Measurements from ENCODE around the gene MYORG.
"Not testable (repeated sequence)": the region's sequence is repeated elsewhere in the genome, so short reads cannot be mapped to it uniquely, and the experiment has no call there.

The MYORG gene

GRCh38 chr9:34343605-34344004, 33.1 kb downstream of the MYORG start:
- in situ Hi-C loops (cut with MboI; ENCODE audit: low sequenced_read_pairs): no loop called here
- Histone ChIP-seq H3K27me3 (ENCODE audit: low read depth) (no peaks in the 10 kb centered on the region), H3K4me1 (no peaks in the 10 kb centered on the region), H3K36me3 (replicated peaks) (peaks cover 25% of the 10 kb centered on the region), H3K9me3 (no peaks in the 10 kb centered on the region), H3K4me3 (no peak overlapping the region)
- no peak for DNase-seq (ENCODE audit: low spot score in 2 of 2)

GRCh38 chr9:34343090-34343489, 33.6 kb downstream of the MYORG start:
- Histone ChIP-seq H3K4me3 (no peak overlapping the region), H3K4me1 (no peaks in the 10 kb centered on the region), H3K27me3 (ENCODE audit: low read depth) (no peaks in the 10 kb centered on the region), H3K36me3 (replicated peaks) (peaks cover 26% of the 10 kb centered on the region), H3K9me3 (no peaks in the 10 kb centered on the region)
- no peak for DNase-seq (ENCODE audit: low spot score in 2 of 2)
- in situ Hi-C loops (cut with MboI; ENCODE audit: low sequenced_read_pairs): no loop called here

- in situ Hi-C loops (cut with MboI; ENCODE audit: low sequenced_read_pairs): no loop called here
- no peaks in the 10 kb centered on the region for H3K4me1 ChIP-seq
- no peak for DNase-seq (ENCODE audit: low spot score in 2 of 2)
- H3K9me3 ChIP-seq: no peaks in the 10 kb centered on the region
- H3K27me3 ChIP-seq (ENCODE audit: low read depth): no peaks in the 10 kb centered on the region
- H3K4me3 ChIP-seq: no peak overlapping the region
- peaks cover 26% of the 10 kb centered on the region for H3K36me3 ChIP-seq (replicated peaks)
These were observed 34.9 kb downstream of the MYORG start for GRCh38 chr9:34341659-34342295.

GRCh38 chr9:34338665-34339385, 37.9 kb downstream of the MYORG start:
- DNase-seq (ENCODE audit: low spot score in 2 of 2): no peak
- Histone ChIP-seq H3K4me1 (peaks cover 9% of the 10 kb centered on the region), H3K36me3 (replicated peaks) (peaks cover 26% of the 10 kb centered on the region), H3K9me3 (no peaks in the 10 kb centered on the region), H3K27me3 (ENCODE audit: low read depth) (no peaks in the 10 kb centered on the region), H3K4me3 (no peak overlapping the region)
- in situ Hi-C loops (cut with MboI; ENCODE audit: low sequenced_read_pairs): loop anchor here (5.0 kb wide), 1 partner anchor 38 kb away; the partner anchor contains the start of gene MYORG

- H3K4me3 ChIP-seq; H3K9me3 ChIP-seq; DNase-seq (ENCODE audit: low spot score in 2 of 2); H3K27me3 ChIP-seq (ENCODE audit: low read depth): not testable (repeated sequence)
- H3K4me1 ChIP-seq: peaks cover 12% of the 10 kb centered on the region
- in situ Hi-C loops (cut with MboI; ENCODE audit: low sequenced_read_pairs): loop anchor here (5.0 kb wide), 1 partner anchor 39 kb away; the partner anchor contains the start of gene MYORG
- peaks cover 26% of the 10 kb centered on the region for H3K36me3 ChIP-seq (replicated peaks)
These were observed 38.6 kb downstream of the MYORG start for GRCh38 chr9:34338079-34338478.

- in situ Hi-C loops (cut with MboI; ENCODE audit: low sequenced_read_pairs): loop anchor here (5.0 kb wide), 1 partner anchor 40 kb away; the partner anchor contains the start of gene MYORG
These were observed 39.3 kb downstream of the MYORG start for GRCh38 chr9:34337403-34337802.

GRCh38 chr9:34335376-34335775, 41.3 kb downstream of the MYORG start:
- Histone ChIP-seq H3K9me3 (no peaks in the 10 kb centered on the region), H3K27me3 (ENCODE audit: low read depth) (no peaks in the 10 kb centered on the region), H3K4me1 (peaks cover 27% of the 10 kb centered on the region), H3K4me3 (no peak overlapping the region), H3K36me3 (replicated peaks) (peaks cover 16% of the 10 kb centered on the region)
- in situ Hi-C loops (cut with MboI; ENCODE audit: low sequenced_read_pairs): loop anchor here (5.0 kb wide), 1 partner anchor 42 kb away; the partner anchor contains the start of gene MYORG
- no peak for DNase-seq (ENCODE audit: low spot score in 2 of 2)

More at GRCh38 chr9:34337403-34337802, 39.3 kb downstream of the MYORG start:
- no peaks in the 10 kb centered on the region for H3K9me3 ChIP-seq
- DNase-seq (ENCODE audit: low spot score in 2 of 2): no peak
- H3K36me3 ChIP-seq (replicated peaks): peaks cover 26% of the 10 kb centered on the region
- H3K27me3 ChIP-seq (ENCODE audit: low read depth): no peaks in the 10 kb centered on the region
- no peak overlapping the region for H3K4me3 ChIP-seq
- peaks cover 17% of the 10 kb centered on the region for H3K4me1 ChIP-seq

GRCh38 chr9:34334916-34335315, 41.8 kb downstream of the MYORG start:
- H3K4me1 ChIP-seq: peaks cover 28% of the 10 kb centered on the region
- in situ Hi-C loops (cut with MboI; ENCODE audit: low sequenced_read_pairs): loop anchor here (5.0 kb wide), 1 partner anchor 42 kb away; the partner anchor contains the start of gene MYORG

GRCh38 chr9:34334337-34334824, 42.3 kb downstream of the MYORG start:
- no peaks in the 10 kb centered on the region for H3K9me3 ChIP-seq
- H3K4me3 ChIP-seq: no peak overlapping the region
- in situ Hi-C loops (cut with MboI; ENCODE audit: low sequenced_read_pairs): no loop called here
- peaks cover 28% of the 10 kb centered on the region for H3K4me1 ChIP-seq
- peaks cover 9% of the 10 kb centered on the region for H3K36me3 ChIP-seq (replicated peaks)
- no peaks in the 10 kb centered on the region for H3K27me3 ChIP-seq (ENCODE audit: low read depth)
- peak; percentile 75 to 93 for DNase-seq (ENCODE audit: low spot score in 2 of 2)

More at GRCh38 chr9:34334916-34335315, 41.8 kb downstream of the MYORG start:
- no peaks in the 10 kb centered on the region for H3K27me3 ChIP-seq (ENCODE audit: low read depth)
- peaks cover 11% of the 10 kb centered on the region for H3K36me3 ChIP-seq (replicated peaks)
- DNase-seq (ENCODE audit: low spot score in 2 of 2): no peak
- H3K9me3 ChIP-seq: no peaks in the 10 kb centered on the region
- H3K4me3 ChIP-seq: no peak overlapping the region

GRCh38 chr9:34333836-34334235, 42.9 kb downstream of the MYORG start:
- H3K36me3 ChIP-seq (replicated peaks): peaks cover 3% of the 10 kb centered on the region
- H3K4me1 ChIP-seq: peaks cover 28% of the 10 kb centered on the region
- in situ Hi-C loops (cut with MboI; ENCODE audit: low sequenced_read_pairs): no loop called here
- H3K27me3 ChIP-seq (ENCODE audit: low read depth): no peaks in the 10 kb centered on the region
- DNase-seq (ENCODE audit: low spot score in 2 of 2): no peak
- H3K4me3 ChIP-seq: no peak overlapping the region
- H3K9me3 ChIP-seq: no peaks in the 10 kb centered on the region

- Histone ChIP-seq H3K4me1 (peaks cover 31% of the 10 kb centered on the region), H3K27me3 (ENCODE audit: low read depth) (no peaks in the 10 kb centered on the region), H3K36me3 (replicated peaks) (no peaks in the 10 kb centered on the region), H3K4me3 (no peak overlapping the region), H3K9me3 (no peaks in the 10 kb centered on the region)
- peak; percentile 29 to 66 for DNase-seq (ENCODE audit: low spot score in 2 of 2)
- in situ Hi-C loops (cut with MboI; ENCODE audit: low sequenced_read_pairs): no loop called here
These were observed 44.4 kb downstream of the MYORG start for GRCh38 chr9:34332076-34332964.

- no peaks in the 10 kb centered on the region for H3K27me3 ChIP-seq (ENCODE audit: low read depth)
- no peak for DNase-seq (ENCODE audit: low spot score in 2 of 2)
- H3K36me3 ChIP-seq (replicated peaks): no peaks in the 10 kb centered on the region
- no peaks in the 10 kb centered on the region for H3K9me3 ChIP-seq
- H3K4me3 ChIP-seq: no peak overlapping the region
- in situ Hi-C loops (cut with MboI; ENCODE audit: low sequenced_read_pairs): no loop called here
- peaks cover 31% of the 10 kb centered on the region for H3K4me1 ChIP-seq
These were observed 45.5 kb downstream of the MYORG start for GRCh38 chr9:34331196-34331595.

All from HAP-1 (cell line).